PC-3 (cell line): Measurements from ENCODE around the gene OR10H5. TPM values are rescaled to one million over a fixed set of nuclear protein-coding genes. Genes with fewer than 3 reads are reported as not detected.
"Not testable (repeated sequence)": the region's sequence is repeated elsewhere in the genome, so short reads cannot be mapped to it uniquely, and the experiment has no call there.

Source experiments
- ATAC-seq: fragments of 200-7000 bp; cut with Tn5 transposase; 2 replicates; pipeline ENCODE4 v1.9.1; 2020; ENCODE audit warnings: mild to moderate bottlenecking, moderate library complexity
- BruUV-seq: library from RNA; stranded (reverse); fragments of 400-500 nt; replicated peaks from 2 replicates; lab custom pipeline; 2021; lab: Mats Ljungman, UMichigan
- CTCF ChIA-PET: fragments of 300-600 bp; sonication (Branson Sonifier 250); formaldehyde crosslinking; loops from one replicate; lab custom pipeline; 2022; ENCODE audit warnings: antibody characterized with exemption; lab: Charles Lee
- POLR2A ChIA-PET: fragments of 300-600 bp; sonication (Branson Sonifier 250); formaldehyde crosslinking; loops from one replicate; lab custom pipeline; 2022; ENCODE audit warnings: antibody characterized with exemption; ENCODE audit not compliant: unreplicated experiment; lab: Charles Lee
- DNase-seq: peaks from one replicate; pipeline ENCODE4 v3.0.0-alpha.2; 2015
- H2AFZ ChIP-seq: fragments of 300-600 bp; sonication (generic); 2 replicates; pipeline ENCODE4 v1.6.0; 2016; ENCODE audit warnings: antibody characterized with exemption, low read length
- H3F3A ChIP-seq: fragments of 300-600 bp; sonication (generic); one replicate; pipeline ENCODE4 v1.6.0; 2017; ENCODE audit warnings: antibody characterized with exemption, low read length, control low read depth, mild to moderate bottlenecking; ENCODE audit not compliant: unreplicated experiment
- H3K27ac ChIP-seq: fragments of 300-600 bp; sonication (generic); 2 replicates; pipeline ENCODE4 v1.5.1; 2016; ENCODE audit warnings: mild to moderate bottlenecking, low read length
- H3K27me3 ChIP-seq: fragments of 300-600 bp; sonication (generic); 2 replicates; pipeline ENCODE4 v1.6.1; 2016; ENCODE audit warnings: low read length, mixed read lengths
- H3K36me3 ChIP-seq: fragments of 300-600 bp; sonication (generic); 2 replicates; pipeline ENCODE4 v1.6.1; 2016; ENCODE audit warnings: low read depth, mixed run types, low read length, mixed read lengths
- H3K4me1 ChIP-seq: fragments of 300-600 bp; sonication (generic); 2 replicates; pipeline ENCODE4 v1.5.1; 2016; ENCODE audit warnings: low read length; ENCODE audit not compliant: insufficient read depth
- H3K4me2 ChIP-seq: fragments of 300-600 bp; sonication (generic); 2 replicates; pipeline ENCODE4 v1.6.0; 2016; ENCODE audit warnings: low read length
- H3K4me3 ChIP-seq: fragments of 300-600 bp; sonication (generic); 2 replicates; pipeline ENCODE4 v1.5.1; 2016; ENCODE audit warnings: mild to moderate bottlenecking, low read length, mixed read lengths
- H3K79me2 ChIP-seq: fragments of 300-600 bp; sonication (generic); 2 replicates; pipeline ENCODE4 v1.6.1; 2017; ENCODE audit warnings: low read length, mixed read lengths
- H3K9ac ChIP-seq: fragments of 300-600 bp; sonication (generic); 2 replicates; pipeline ENCODE4 v1.6.0; 2016; ENCODE audit warnings: mild to moderate bottlenecking, low read length
- H3K9me2 ChIP-seq: fragments of 300-600 bp; sonication (generic); replicated peaks from 2 replicates; pipeline ENCODE4 v1.6.1; 2016; ENCODE audit warnings: mixed run types, low read length, mixed read lengths
- H3K9me3 ChIP-seq: fragments of 300-600 bp; sonication (generic); 2 replicates; pipeline ENCODE4 v1.6.1; 2016; ENCODE audit warnings: low read length, mixed read lengths
- H4K20me1 ChIP-seq: fragments of 300-600 bp; sonication (generic); 2 replicates; pipeline ENCODE4 v1.6.1; 2016; ENCODE audit warnings: low read length, mixed read lengths
- EZH2 ChIP-seq: fragments of 300-600 bp; sonication (generic); IDR thresholded peaks from one replicate; pipeline ENCODE4 v1.6.1; 2017; ENCODE audit warnings: antibody characterized with exemption, mild to moderate bottlenecking, low read length; ENCODE audit not compliant: unreplicated experiment
- EZH2phosphoT487 ChIP-seq: fragments of 300-600 bp; sonication (generic); IDR thresholded peaks from 2 replicates; pipeline ENCODE4 v1.6.1; 2018; ENCODE audit warnings: mild to moderate bottlenecking, antibody characterized with exemption, low read length, borderline replicate concordance
- intact Hi-C: fragments of 100-400 bp; cut with micrococcal nuclease; formaldehyde crosslinking; loops from 2 replicates; pipeline ENCODE4 v1.9.0; 2023
- total RNA-seq: library from RNA; depleted of rRNA; stranded (reverse); fragments of >200 nt; gene quantifications from 2 replicates; pipeline ENCODE4 v1.2.3, GENCODE V29; 2014
- TF ChIP-seq, protein P1 (sequence below): fragments of 300-600 bp; sonication (generic); conservative IDR thresholded peaks from 2 replicates; pipeline ENCODE4 v1.5.1; 2017; ENCODE audit warnings: antibody characterized with exemption, low read depth, mild to moderate bottlenecking, low read length

OR10H5 gene
- total RNA-seq, 1 experiment from 2014 or later = not detected

- H3K4me3 ChIP-seq = no peak overlapping the region
- H4K20me1 ChIP-seq = no peaks in the 10 kb centered on the region
- BruUV-seq = TSS peak; percentile 67
- H3F3A ChIP-seq = no peaks in the 10 kb centered on the region
- TF ChIP-seq EZH2phosphoT487 = no peak
- TF ChIP-seq, protein P1, sequence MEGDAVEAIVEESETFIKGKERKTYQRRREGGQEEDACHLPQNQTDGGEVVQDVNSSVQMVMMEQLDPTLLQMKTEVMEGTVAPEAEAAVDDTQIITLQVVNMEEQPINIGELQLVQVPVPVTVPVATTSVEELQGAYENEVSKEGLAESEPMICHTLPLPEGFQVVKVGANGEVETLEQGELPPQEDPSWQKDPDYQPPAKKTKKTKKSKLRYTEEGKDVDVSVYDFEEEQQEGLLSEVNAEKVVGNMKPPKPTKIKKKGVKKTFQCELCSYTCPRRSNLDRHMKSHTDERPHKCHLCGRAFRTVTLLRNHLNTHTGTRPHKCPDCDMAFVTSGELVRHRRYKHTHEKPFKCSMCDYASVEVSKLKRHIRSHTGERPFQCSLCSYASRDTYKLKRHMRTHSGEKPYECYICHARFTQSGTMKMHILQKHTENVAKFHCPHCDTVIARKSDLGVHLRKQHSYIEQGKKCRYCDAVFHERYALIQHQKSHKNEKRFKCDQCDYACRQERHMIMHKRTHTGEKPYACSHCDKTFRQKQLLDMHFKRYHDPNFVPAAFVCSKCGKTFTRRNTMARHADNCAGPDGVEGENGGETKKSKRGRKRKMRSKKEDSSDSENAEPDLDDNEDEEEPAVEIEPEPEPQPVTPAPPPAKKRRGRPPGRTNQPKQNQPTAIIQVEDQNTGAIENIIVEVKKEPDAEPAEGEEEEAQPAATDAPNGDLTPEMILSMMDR = no peak
- TF ChIP-seq EZH2 = no peak
- no peaks in the 10 kb centered on the region for H3K27me3 ChIP-seq
- H3K36me3 ChIP-seq = no peaks in the 10 kb centered on the region
- no peak for DNase-seq
- H3K9me2 ChIP-seq = no peaks in the 10 kb centered on the region
- no peak for ATAC-seq
- no peak overlapping the region for H3K9ac ChIP-seq
- no peak overlapping the region for H3K4me2 ChIP-seq
- no peak overlapping the region for H2AFZ ChIP-seq
- H3K9me3 ChIP-seq = no peaks in the 10 kb centered on the region
- intact Hi-C loops = no loop called here
- H3K4me1 ChIP-seq = peaks cover 16% of the 10 kb centered on the region
- H3K79me2 ChIP-seq = no peaks in the 10 kb centered on the region
- no peak overlapping the region for H3K27ac ChIP-seq
- ChIA-PET POLR2A (no interaction called here), CTCF (no interaction called here)
These were observed 41.8 kb downstream of the OR10H5 start for GRCh38 chr19:15829306-15829698.

- ChIA-PET CTCF (no interaction called here), POLR2A (no interaction called here)
- intact Hi-C loops = no loop called here
- Histone ChIP-seq H3K27ac (no peak overlapping the region), H2AFZ (no peak overlapping the region), H3K4me1 (peaks cover 16% of the 10 kb centered on the region), H3K9me2 (no peaks in the 10 kb centered on the region), H3K9ac (no peak overlapping the region), H3K27me3 (no peaks in the 10 kb centered on the region), H3K4me2 (no peak overlapping the region), H3K36me3 (no peaks in the 10 kb centered on the region), H3K4me3 (no peak overlapping the region), H3K79me2 (no peaks in the 10 kb centered on the region), H4K20me1 (no peaks in the 10 kb centered on the region), H3F3A (no peaks in the 10 kb centered on the region), H3K9me3 (no peaks in the 10 kb centered on the region)
- no TSS peak for BruUV-seq
- ATAC-seq (no peak), DNase-seq (no peak)
- TF ChIP-seq, protein P1 = no peak
- no peak for TF ChIP-seq EZH2phosphoT487
- TF ChIP-seq EZH2 = no peak
These were observed 42.3 kb downstream of the OR10H5 start for GRCh38 chr19:15829786-15830185.

DNA sequence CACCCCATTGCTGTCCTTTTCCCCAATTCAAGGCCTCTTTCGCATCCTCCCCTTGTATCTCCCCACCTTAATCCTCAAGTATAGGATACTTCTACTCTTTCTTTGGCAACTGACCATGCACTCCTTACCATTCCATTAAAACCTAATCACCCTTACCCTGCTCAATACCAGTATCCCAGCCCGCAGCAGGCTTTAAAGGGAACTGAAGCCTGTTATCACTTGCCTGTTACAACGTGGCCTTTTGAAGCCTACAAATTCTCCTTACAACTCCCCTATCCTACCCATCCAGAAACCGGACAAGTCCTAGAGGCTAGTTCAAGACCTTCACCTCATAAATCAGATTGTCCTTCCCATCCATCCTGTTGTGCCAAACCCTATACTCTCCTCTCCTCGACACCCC, 44.2 kb downstream of the OR10H5 start:
- BruUV-seq = no TSS peak
- intact Hi-C loops = no loop called here

GRCh38 chr19:15834232-15834631, 46.8 kb downstream of the OR10H5 start:
- H3F3A ChIP-seq, intact Hi-C loops, H3K27me3 ChIP-seq, ATAC-seq, POLR2A ChIA-PET, BruUV-seq, H3K27ac ChIP-seq, H3K9me2 ChIP-seq, H3K9ac ChIP-seq, H3K79me2 ChIP-seq, H2AFZ ChIP-seq, H3K4me3 ChIP-seq, H4K20me1 ChIP-seq, H3K9me3 ChIP-seq, DNase-seq, H3K4me2 ChIP-seq, H3K36me3 ChIP-seq, CTCF ChIA-PET: not testable (repeated sequence)
- H3K4me1 ChIP-seq = peaks cover 25% of the 10 kb centered on the region

More for the DNA sequence above, 44.2 kb downstream of the OR10H5 start:
- no peaks in the 10 kb centered on the region for H3F3A ChIP-seq
- DNase-seq (no peak), ATAC-seq (no peak)
- H4K20me1 ChIP-seq = no peaks in the 10 kb centered on the region
- TF ChIP-seq EZH2phosphoT487 (no peak), EZH2 (no peak)
- TF ChIP-seq, protein P1 = no peak
- no peak overlapping the region for H3K9ac ChIP-seq
- CTCF ChIA-PET = no interaction called here
- H3K27me3 ChIP-seq = no peaks in the 10 kb centered on the region
- no peak overlapping the region for H2AFZ ChIP-seq
- H3K9me3 ChIP-seq = no peaks in the 10 kb centered on the region
- H3K4me1 ChIP-seq = peaks cover 29% of the 10 kb centered on the region
- H3K9me2 ChIP-seq = no peaks in the 10 kb centered on the region
- H3K27ac ChIP-seq = no peak overlapping the region
- H3K4me3 ChIP-seq = no peak overlapping the region
- H3K36me3 ChIP-seq = no peaks in the 10 kb centered on the region
- POLR2A ChIA-PET = no interaction called here
- H3K79me2 ChIP-seq = no peaks in the 10 kb centered on the region
- H3K4me2 ChIP-seq = no peak overlapping the region
